LNCaP clone FGC (cell line): ENCODE data around the gene HS2ST1.

Source experiments
- DNase-seq: peaks from one replicate; pipeline ENCODE4 v3.0.0-alpha.2; 2011; ENCODE audit warnings: low read depth
- H3K4me3 ChIP-seq: 2 replicates; pipeline ENCODE4 v1.5.1; 2011; ENCODE audit warnings: mild to moderate bottlenecking, low read depth, low read length, control low read depth
- TF ChIP-seq, protein P1 (sequence below): IDR thresholded peaks from 2 replicates; pipeline ENCODE4 v1.5.1; 2012; ENCODE audit warnings: mild to moderate bottlenecking; ENCODE audit not compliant: control insufficient read depth, insufficient read depth; ENCODE audit errors: extremely low read depth

The HS2ST1 gene

GRCh38 chr1:87051965-87052364, 137.5 kb downstream of the HS2ST1 start:
- TF ChIP-seq, protein P1, sequence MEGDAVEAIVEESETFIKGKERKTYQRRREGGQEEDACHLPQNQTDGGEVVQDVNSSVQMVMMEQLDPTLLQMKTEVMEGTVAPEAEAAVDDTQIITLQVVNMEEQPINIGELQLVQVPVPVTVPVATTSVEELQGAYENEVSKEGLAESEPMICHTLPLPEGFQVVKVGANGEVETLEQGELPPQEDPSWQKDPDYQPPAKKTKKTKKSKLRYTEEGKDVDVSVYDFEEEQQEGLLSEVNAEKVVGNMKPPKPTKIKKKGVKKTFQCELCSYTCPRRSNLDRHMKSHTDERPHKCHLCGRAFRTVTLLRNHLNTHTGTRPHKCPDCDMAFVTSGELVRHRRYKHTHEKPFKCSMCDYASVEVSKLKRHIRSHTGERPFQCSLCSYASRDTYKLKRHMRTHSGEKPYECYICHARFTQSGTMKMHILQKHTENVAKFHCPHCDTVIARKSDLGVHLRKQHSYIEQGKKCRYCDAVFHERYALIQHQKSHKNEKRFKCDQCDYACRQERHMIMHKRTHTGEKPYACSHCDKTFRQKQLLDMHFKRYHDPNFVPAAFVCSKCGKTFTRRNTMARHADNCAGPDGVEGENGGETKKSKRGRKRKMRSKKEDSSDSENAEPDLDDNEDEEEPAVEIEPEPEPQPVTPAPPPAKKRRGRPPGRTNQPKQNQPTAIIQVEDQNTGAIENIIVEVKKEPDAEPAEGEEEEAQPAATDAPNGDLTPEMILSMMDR, result no peak
- DNase-seq, result no peak
- no peak overlapping the region for H3K4me3 ChIP-seq

GRCh38 chr1:87052400-87052799, 138.0 kb downstream of the HS2ST1 start:
- TF ChIP-seq, protein P1, result no peak
- no peak overlapping the region for H3K4me3 ChIP-seq
- DNase-seq, result no peak

GRCh38 chr1:87052961-87053360, 138.5 kb downstream of the HS2ST1 start:
- DNase-seq, result no peak
- TF ChIP-seq, protein P1, result no peak
- H3K4me3 ChIP-seq, result no peak overlapping the region

GRCh38 chr1:87053446-87053845, 139.0 kb downstream of the HS2ST1 start:
- no peak for DNase-seq
- TF ChIP-seq, protein P1, result no peak
- H3K4me3 ChIP-seq, result no peak overlapping the region

DNA sequence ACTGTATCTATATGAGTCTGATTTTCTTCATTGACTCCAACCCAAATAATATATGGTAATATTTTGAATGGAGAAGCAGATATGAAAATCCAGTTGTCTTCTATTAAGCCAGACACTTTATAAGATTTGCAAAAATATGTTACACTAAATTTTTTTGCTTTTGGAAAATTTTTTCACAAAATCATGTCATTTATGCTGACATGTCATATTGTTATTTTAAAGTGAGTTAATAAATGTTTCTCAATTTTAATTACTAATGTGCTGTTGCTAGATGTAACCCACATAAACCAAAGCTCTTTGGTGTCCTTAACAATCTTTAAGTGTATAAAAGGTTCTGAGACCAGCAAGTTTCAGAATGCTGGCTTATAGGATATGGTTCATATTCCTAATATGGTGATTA, 142.5 kb downstream of the HS2ST1 start:
- DNase-seq, result no peak
- H3K4me3 ChIP-seq, result no peak overlapping the region
- TF ChIP-seq, protein P1, result no peak

DNA sequence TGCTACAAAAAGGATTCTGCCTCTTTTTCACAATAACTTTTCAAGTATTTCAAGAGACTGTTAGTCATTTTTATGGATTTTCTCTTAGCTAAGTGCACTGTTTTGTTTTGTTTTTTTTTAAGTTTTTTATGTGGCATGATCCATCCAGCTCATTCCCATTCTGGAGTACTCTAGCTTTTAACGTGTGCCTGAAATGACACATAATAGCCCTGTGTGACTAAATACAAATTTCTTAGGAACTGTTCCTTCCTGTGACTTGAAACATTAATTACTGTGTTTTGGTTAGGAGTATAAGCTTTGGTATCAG, 143.9 kb downstream of the HS2ST1 start:
- DNase-seq, result no peak
- H3K4me3 ChIP-seq, result no peak overlapping the region
- TF ChIP-seq, protein P1, result no peak

DNA sequence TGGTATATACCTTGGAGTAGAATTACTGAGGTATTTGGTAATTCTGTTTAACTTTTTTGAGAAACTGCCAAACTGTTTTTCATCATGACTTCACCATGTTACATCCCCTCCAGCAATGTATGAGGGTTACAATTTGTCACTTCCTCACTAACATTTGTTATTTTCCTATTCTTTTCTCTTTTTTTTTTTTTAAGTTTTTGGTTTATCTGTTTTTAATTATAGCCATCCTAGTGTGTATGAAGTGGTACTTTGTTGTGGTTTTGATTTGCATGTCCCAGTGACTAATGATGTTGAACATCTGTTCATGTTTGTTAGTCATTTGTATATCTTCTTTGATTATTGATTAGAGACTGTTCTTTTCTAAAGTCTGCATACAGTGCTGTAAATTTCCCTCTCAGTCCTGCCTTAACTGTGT, 147.3 kb downstream of the HS2ST1 start:
- TF ChIP-seq, protein P1, result no peak
- no peak for DNase-seq
- no peak overlapping the region for H3K4me3 ChIP-seq
